HL-60 (cell line): Measurements from ENCODE around the gene MRPS24.

Experiments used
- CTCF ChIP-seq: IDR thresholded peaks from one replicate; pipeline ENCODE4 v1.5.1; 2011; ENCODE audit warnings: low read length, control low read depth, inconsistent platforms; ENCODE audit not compliant: insufficient read depth
- POLR2AphosphoS5 ChIP-seq: IDR thresholded peaks from 2 replicates; pipeline ENCODE4 v1.6.1; 2012; ENCODE audit warnings: low read depth
- SPI1 ChIP-seq: IDR thresholded peaks from 2 replicates; pipeline ENCODE4 v1.6.1; 2012; ENCODE audit warnings: low read depth, mild to moderate bottlenecking, borderline replicate concordance

- no peak for TF ChIP-seq CTCF
- TF ChIP-seq SPI1: no peak
- TF ChIP-seq POLR2AphosphoS5: no peak
Measured at GRCh38 chr7:43880596-43880995, 11.3 kb upstream of the MRPS24 start.
